ENCODE measurements around the gene GALNTL6.

- no peak for TF ChIP-seq CTCF (IDR thresholded peaks at IDR 0.05; ENCODE audit: insufficient read depth, low read length)
- no peak for TF ChIP-seq GABPA (IDR thresholded peaks at IDR 0.05; ENCODE audit: low read depth)
- TF ChIP-seq POLR2AphosphoS5 (IDR thresholded peaks at IDR 0.05; ENCODE audit: low read depth): no peak
- no peak for TF ChIP-seq REST (IDR thresholded peaks at IDR 0.05; ENCODE audit: insufficient replicate concordance, low read depth)
Observed at GRCh38 chr4:172868271-172868670, 1055.1 kb downstream of the GALNTL6 start.

All from HL-60 (cell line).